Measurements from ENCODE around the gene DIDO1.

Gene DIDO1

DNA sequence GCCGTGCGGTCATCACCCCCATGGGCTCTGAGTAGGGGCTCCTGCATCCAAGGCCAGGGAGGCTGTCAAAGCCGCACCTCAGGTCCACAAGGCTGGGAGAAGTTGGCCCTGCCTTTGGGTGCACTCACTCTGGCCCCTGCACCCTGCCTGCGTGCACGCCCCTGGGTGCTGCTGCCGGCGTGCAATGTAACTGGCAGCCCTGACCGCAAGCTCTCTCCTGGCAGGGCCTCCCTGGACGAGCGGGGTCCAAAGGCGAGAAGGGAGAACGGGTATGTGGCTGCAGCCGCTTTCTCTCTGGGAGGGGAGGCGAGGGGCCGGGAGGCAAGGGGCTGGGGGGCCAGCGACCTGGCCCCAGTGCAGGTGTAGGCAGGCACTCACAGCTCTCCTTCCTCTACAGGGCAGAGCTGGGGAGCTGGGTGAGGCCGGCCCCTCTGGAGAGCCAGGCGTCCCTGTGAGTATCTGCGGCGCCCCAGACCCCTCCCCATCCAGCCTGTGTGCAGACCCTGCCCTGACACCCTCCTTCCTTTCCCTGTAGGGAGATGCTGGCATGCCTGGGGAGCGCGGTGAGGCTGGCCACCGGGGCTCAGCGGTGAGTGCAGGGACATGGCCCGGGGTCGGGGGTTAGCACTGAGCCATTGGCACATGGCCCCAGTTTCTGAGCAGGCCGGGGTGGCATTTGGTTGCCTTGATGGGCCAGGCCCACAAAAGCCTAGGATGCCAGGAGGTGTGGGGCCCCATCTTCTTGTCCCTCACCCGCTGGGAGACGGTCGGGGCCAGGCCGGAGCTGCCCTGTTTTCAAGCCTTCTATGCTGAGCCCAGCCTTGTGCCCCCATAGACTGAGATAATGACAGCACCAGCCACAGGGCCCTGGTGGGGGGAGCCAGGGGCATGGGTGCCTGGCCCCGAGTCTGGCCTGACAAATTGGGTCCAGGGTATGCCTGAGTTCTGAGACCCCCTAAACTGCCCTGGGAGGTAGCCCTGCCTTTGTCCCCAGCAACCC is 96.8 kb downstream of the DIDO1 start:
- Histone ChIP-seq H3K4me3 (ENCODE audit: low read length) (no peak overlapping the region), H3K27me3 (replicated peaks; ENCODE audit: control insufficient read depth, insufficient read depth, low read length) (no peaks in the 10 kb centered on the region), H3K4me1 (ENCODE audit: control insufficient read depth, insufficient read depth, low read length) (peaks cover 18% of the 10 kb centered on the region), H3K9ac (ENCODE audit: low read length) (no peak overlapping the region), H3K36me3 (ENCODE audit: control insufficient read depth, insufficient read depth, low read length, severe bottlenecking) (no peaks in the 10 kb centered on the region), H3K9me3 (ENCODE audit: control insufficient read depth, low read length) (no peaks in the 10 kb centered on the region)
- DNase-seq (ENCODE audit: low read depth), result no peak

DNA sequence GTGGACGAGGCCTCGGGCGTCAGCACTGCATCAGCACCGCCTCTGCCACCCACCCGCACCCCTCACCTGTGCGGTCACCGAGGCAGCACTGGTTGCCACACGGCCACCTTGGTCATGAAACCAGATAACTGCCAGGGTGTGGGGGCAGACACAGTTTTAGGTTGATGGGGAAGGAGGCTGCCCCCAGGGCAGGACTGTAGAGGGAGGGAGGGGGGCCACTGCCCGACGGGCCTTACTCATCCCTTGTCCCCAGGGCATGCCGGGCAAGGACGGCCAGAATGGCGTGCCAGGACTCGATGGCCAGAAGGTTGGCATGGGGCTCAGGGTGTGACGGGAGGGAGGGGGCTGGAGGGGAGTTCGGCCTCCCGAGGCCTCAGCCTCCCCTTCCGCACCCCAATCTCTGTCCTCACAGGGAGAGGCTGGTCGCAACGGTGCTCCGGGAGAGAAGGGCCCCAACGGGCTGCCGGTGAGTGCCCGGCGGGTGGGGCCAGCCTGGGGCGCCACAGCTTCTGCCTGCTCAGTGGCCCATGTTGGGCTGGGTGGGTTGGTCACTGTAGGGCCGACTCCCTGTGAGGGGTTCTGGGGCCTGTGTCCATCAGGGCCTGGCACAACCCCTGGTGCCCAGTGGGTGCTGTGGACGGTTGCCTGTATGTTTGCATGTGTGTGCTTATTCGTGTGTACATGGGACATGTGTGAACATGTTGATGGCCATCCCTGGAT is 97.6 kb downstream of the DIDO1 start:
- no peak for DNase-seq (ENCODE audit: low read depth)
- Histone ChIP-seq H3K9me3 (ENCODE audit: control insufficient read depth, low read length) (no peaks in the 10 kb centered on the region), H3K36me3 (ENCODE audit: control insufficient read depth, insufficient read depth, low read length, severe bottlenecking) (no peaks in the 10 kb centered on the region), H3K9ac (ENCODE audit: low read length) (no peak overlapping the region), H3K4me1 (ENCODE audit: control insufficient read depth, insufficient read depth, low read length) (peaks cover 18% of the 10 kb centered on the region), H3K27me3 (replicated peaks; ENCODE audit: control insufficient read depth, insufficient read depth, low read length) (no peaks in the 10 kb centered on the region), H3K4me3 (ENCODE audit: low read length) (no peak overlapping the region)

DNA sequence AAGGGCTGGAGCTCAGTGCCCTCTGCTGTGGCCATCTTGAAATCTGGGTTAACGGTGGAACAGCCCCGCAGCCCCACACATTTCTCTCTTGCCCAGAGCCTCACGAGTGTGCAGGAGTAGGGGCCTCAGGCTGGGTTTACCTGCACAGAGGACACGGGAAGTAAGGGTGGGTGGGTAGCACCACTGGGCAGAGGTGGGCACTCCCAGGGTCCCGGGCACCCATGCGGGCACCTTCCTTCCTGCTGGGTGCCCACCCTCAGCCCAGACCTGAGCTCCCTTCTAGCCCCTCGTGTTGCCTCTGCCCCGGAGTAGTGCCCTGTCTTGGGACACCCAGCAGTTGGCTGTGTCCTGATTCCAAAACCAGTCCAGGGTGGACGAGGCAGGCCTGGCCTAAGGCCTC is 98.3 kb downstream of the DIDO1 start:
- no peaks in the 10 kb centered on the region for H3K9me3 ChIP-seq (ENCODE audit: control insufficient read depth, low read length)
- no peak overlapping the region for H3K9ac ChIP-seq (ENCODE audit: low read length)
- H3K4me3 ChIP-seq (ENCODE audit: low read length), result no peak overlapping the region
- H3K4me1 ChIP-seq (ENCODE audit: control insufficient read depth, insufficient read depth, low read length), result peaks cover 18% of the 10 kb centered on the region
- DNase-seq (ENCODE audit: low read depth), result no peak
- H3K27me3 ChIP-seq (replicated peaks; ENCODE audit: control insufficient read depth, insufficient read depth, low read length), result no peaks in the 10 kb centered on the region
- H3K36me3 ChIP-seq (ENCODE audit: control insufficient read depth, insufficient read depth, low read length, severe bottlenecking), result no peaks in the 10 kb centered on the region

Measured in adipocyte (in vitro differentiated cells).